ENCODE data around the gene TOB2. TPM values are rescaled to one million over a fixed set of nuclear protein-coding genes. Genes with fewer than 3 reads are reported as not detected.

TOB2 gene
- polyA plus RNA-seq, 1 donor from 2014 or later, result 8.2 TPM

DNA sequence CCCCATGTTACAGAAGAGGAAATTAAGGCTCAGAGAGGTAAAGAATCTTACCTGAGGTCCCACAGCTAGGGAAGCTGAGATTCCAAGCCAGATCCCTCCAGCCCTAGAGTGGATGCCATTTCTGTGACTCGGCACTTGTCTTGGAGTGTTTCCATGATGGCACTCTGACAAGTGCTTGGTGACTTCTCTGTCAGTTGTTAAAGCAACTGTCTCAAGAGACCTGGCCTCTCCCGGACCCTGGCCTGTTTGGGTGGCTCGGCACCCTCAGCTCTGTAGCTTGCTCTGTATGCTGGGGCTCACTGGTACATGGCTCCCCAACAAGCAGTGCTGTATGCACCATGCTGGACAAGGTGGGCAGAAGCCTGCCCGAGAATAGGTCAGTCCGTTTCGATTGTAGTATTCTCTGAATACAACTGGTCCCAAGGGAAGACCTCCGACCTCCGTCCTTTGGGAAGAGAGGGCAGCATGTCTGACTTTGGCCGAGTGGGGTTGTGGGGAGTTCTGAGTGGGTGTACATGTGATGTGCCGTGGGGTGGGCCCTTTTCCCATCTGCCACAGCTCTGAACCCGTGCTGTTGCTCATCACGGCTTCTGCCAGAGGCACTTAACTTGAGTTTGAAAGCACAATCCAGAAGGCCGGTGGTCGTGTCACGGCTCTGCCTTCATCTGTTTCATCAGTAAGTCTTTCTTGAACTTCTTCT lies 34.7 kb upstream of the TOB2 start:
- no peaks in the 10 kb centered on the region for H3K36me3 ChIP-seq (ENCODE audit: insufficient read depth, low read length)
- TF ChIP-seq, protein P1, sequence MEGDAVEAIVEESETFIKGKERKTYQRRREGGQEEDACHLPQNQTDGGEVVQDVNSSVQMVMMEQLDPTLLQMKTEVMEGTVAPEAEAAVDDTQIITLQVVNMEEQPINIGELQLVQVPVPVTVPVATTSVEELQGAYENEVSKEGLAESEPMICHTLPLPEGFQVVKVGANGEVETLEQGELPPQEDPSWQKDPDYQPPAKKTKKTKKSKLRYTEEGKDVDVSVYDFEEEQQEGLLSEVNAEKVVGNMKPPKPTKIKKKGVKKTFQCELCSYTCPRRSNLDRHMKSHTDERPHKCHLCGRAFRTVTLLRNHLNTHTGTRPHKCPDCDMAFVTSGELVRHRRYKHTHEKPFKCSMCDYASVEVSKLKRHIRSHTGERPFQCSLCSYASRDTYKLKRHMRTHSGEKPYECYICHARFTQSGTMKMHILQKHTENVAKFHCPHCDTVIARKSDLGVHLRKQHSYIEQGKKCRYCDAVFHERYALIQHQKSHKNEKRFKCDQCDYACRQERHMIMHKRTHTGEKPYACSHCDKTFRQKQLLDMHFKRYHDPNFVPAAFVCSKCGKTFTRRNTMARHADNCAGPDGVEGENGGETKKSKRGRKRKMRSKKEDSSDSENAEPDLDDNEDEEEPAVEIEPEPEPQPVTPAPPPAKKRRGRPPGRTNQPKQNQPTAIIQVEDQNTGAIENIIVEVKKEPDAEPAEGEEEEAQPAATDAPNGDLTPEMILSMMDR (IDR thresholded peaks at IDR 0.05; ENCODE audit: poor library complexity, severe bottlenecking), result no peak
- TF ChIP-seq POLR2AphosphoS5 (IDR thresholded peaks at IDR 0.05), result no peak
- no peak for TF ChIP-seq EZH2 (IDR thresholded peaks at IDR 0.05; ENCODE audit: borderline replicate concordance, insufficient read depth, low read length, poor library complexity, severe bottlenecking)
- TF ChIP-seq, protein P2, sequence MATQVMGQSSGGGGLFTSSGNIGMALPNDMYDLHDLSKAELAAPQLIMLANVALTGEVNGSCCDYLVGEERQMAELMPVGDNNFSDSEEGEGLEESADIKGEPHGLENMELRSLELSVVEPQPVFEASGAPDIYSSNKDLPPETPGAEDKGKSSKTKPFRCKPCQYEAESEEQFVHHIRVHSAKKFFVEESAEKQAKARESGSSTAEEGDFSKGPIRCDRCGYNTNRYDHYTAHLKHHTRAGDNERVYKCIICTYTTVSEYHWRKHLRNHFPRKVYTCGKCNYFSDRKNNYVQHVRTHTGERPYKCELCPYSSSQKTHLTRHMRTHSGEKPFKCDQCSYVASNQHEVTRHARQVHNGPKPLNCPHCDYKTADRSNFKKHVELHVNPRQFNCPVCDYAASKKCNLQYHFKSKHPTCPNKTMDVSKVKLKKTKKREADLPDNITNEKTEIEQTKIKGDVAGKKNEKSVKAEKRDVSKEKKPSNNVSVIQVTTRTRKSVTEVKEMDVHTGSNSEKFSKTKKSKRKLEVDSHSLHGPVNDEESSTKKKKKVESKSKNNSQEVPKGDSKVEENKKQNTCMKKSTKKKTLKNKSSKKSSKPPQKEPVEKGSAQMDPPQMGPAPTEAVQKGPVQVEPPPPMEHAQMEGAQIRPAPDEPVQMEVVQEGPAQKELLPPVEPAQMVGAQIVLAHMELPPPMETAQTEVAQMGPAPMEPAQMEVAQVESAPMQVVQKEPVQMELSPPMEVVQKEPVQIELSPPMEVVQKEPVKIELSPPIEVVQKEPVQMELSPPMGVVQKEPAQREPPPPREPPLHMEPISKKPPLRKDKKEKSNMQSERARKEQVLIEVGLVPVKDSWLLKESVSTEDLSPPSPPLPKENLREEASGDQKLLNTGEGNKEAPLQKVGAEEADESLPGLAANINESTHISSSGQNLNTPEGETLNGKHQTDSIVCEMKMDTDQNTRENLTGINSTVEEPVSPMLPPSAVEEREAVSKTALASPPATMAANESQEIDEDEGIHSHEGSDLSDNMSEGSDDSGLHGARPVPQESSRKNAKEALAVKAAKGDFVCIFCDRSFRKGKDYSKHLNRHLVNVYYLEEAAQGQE (IDR thresholded peaks at IDR 0.05; ENCODE audit: borderline replicate concordance), result no peak
- no peak for TF ChIP-seq RAD21 (conservative IDR thresholded peaks at IDR 0.05)
- no peak for TF ChIP-seq EP300 (conservative IDR thresholded peaks at IDR 0.05; ENCODE audit: poor library complexity, severe bottlenecking)
- no peak for TF ChIP-seq SMC3 (conservative IDR thresholded peaks at IDR 0.05; ENCODE audit: poor library complexity)
- TF ChIP-seq TAF1 (IDR thresholded peaks at IDR 0.05; ENCODE audit: low read depth), result no peak
- no peak for TF ChIP-seq MXI1 (conservative IDR thresholded peaks at IDR 0.05; ENCODE audit: poor library complexity, severe bottlenecking)
- H3K27ac ChIP-seq (ENCODE audit: low read length), result peak overlapping the region; percentile 98
- peaks cover 61% of the 10 kb centered on the region for H3K79me2 ChIP-seq (replicated peaks; ENCODE audit: insufficient read depth, low read length)
- H3K4me2 ChIP-seq (ENCODE audit: low read length), result peak overlapping the region; percentile 87
- H2AFZ ChIP-seq (ENCODE audit: low read depth, low read length), result no peak overlapping the region
- no peaks in the 10 kb centered on the region for H3K9me2 ChIP-seq (ENCODE audit: insufficient read depth, low read length)
- no peaks in the 10 kb centered on the region for H4K20me1 ChIP-seq (ENCODE audit: insufficient read depth)
- peaks cover 4% of the 10 kb centered on the region for H3F3A ChIP-seq (ENCODE audit: insufficient read depth, low read length, poor library complexity, severe bottlenecking)
- H3K27me3 ChIP-seq (ENCODE audit: insufficient read depth, low read depth, low read length), result no peaks in the 10 kb centered on the region
- peak overlapping the region; percentile 80 for H3K9ac ChIP-seq (ENCODE audit: low read length)
- no peaks in the 10 kb centered on the region for H3K9me3 ChIP-seq (ENCODE audit: low read length)
- H3K4me3 ChIP-seq (ENCODE audit: low read length), result peak overlapping the region; percentile 63

DNA sequence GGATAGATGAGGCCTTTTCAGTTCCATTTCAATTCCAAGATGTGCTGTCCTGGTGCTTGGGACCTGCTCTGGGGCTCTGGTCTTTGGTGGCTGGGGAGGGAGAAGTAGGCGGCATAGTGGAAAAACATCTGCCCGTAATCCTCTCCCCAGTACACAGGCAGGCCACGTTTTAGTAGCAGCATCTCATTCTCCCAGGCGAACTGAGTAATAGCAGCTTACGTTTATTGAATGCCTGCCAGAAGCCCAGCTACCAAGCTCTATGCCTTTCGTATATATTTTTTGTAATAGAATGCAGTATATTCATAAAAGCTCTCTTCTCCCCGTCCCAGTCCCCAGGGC lies 33.8 kb upstream of the TOB2 start:
- H3F3A ChIP-seq (ENCODE audit: insufficient read depth, low read length, poor library complexity, severe bottlenecking), result peaks cover 4% of the 10 kb centered on the region
- no peaks in the 10 kb centered on the region for H3K9me3 ChIP-seq (ENCODE audit: low read length)
- no peaks in the 10 kb centered on the region for H4K20me1 ChIP-seq (ENCODE audit: insufficient read depth)
- H3K27ac ChIP-seq (ENCODE audit: low read length), result peak overlapping the region; percentile 98
- peak overlapping the region; percentile 87 for H3K4me2 ChIP-seq (ENCODE audit: low read length)
- H3K9me2 ChIP-seq (ENCODE audit: insufficient read depth, low read length), result no peaks in the 10 kb centered on the region
- peaks cover 66% of the 10 kb centered on the region for H3K79me2 ChIP-seq (replicated peaks; ENCODE audit: insufficient read depth, low read length)
- H3K27me3 ChIP-seq (ENCODE audit: insufficient read depth, low read depth, low read length), result no peaks in the 10 kb centered on the region
- TF ChIP-seq TAF1 (IDR thresholded peaks at IDR 0.05; ENCODE audit: low read depth) (no peak), SMC3 (conservative IDR thresholded peaks at IDR 0.05; ENCODE audit: poor library complexity) (no peak), MXI1 (conservative IDR thresholded peaks at IDR 0.05; ENCODE audit: poor library complexity, severe bottlenecking) (no peak), EZH2 (IDR thresholded peaks at IDR 0.05; ENCODE audit: borderline replicate concordance, insufficient read depth, low read length, poor library complexity, severe bottlenecking) (no peak), RAD21 (conservative IDR thresholded peaks at IDR 0.05) (no peak), POLR2AphosphoS5 (IDR thresholded peaks at IDR 0.05) (no peak), EP300 (conservative IDR thresholded peaks at IDR 0.05; ENCODE audit: poor library complexity, severe bottlenecking) (no peak)
- TF ChIP-seq, protein P1 (IDR thresholded peaks at IDR 0.05; ENCODE audit: poor library complexity, severe bottlenecking), result no peak
- TF ChIP-seq, protein P2 (IDR thresholded peaks at IDR 0.05; ENCODE audit: borderline replicate concordance), result no peak
- H2AFZ ChIP-seq (ENCODE audit: low read depth, low read length), result peak overlapping the region; percentile 22
- H3K4me3 ChIP-seq (ENCODE audit: low read length), result peak overlapping the region; percentile 63
- peak overlapping the region; percentile 80 for H3K9ac ChIP-seq (ENCODE audit: low read length)
- no peaks in the 10 kb centered on the region for H3K36me3 ChIP-seq (ENCODE audit: insufficient read depth, low read length)
